Activated CD8-positive, alpha-beta memory T cell treated with anti-CD3 and anti-CD28 coated beads, Interleukin-2, amount 50 U/mL, for 24 hours (primary cell): Measurements from ENCODE around the gene PILRA.
"Not testable (repeated sequence)": the region's sequence is repeated elsewhere in the genome, so short reads cannot be mapped to it uniquely, and the experiment has no call there.

Experiments
- DNase-seq: peaks from one replicate; pipeline ENCODE4 v3.0.0-alpha.2; 2020; ENCODE audit errors: extremely low read depth

Gene PILRA

DNA sequence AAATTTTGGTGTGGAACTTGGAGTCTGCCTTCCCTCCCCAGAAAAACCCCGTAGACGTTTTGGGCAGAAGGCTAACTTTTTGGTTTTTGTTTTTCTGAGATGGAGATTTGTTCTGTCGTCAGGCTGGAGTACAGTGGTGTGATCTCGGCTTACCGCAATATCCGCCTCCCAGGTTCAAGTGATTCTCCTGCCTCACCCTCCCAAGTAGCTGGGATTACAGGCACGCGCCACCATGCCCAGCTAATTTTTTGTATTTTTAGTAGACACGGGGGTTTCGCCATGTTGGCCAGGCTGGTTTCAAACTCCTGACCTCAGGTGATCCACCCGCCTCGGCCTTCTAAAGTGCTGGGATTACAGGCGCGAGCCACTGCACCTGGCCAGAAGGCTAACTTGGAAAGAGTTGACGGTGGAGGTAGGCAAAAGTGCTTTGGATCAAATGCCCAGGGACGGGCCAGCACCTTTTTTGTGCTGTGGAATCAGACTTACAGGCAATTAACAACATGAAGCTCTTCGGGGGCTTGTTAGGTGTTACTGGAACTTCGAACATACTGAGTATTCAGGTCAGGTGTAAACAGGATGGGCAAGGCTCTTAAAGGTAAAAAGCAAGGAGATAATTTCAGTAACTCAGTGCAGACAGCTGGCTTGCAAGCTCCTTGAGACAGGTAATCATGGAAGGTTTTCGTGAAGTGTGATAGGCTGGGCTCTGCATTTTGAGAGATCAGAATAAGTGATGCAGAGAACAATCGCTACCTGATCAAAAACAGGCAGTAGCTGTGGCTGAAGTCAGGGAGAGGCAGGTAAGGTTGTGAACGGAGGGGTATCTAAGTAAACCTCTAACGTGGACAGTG is 61.2 kb downstream of the PILRA start:
- DNase-seq: no peak

DNA sequence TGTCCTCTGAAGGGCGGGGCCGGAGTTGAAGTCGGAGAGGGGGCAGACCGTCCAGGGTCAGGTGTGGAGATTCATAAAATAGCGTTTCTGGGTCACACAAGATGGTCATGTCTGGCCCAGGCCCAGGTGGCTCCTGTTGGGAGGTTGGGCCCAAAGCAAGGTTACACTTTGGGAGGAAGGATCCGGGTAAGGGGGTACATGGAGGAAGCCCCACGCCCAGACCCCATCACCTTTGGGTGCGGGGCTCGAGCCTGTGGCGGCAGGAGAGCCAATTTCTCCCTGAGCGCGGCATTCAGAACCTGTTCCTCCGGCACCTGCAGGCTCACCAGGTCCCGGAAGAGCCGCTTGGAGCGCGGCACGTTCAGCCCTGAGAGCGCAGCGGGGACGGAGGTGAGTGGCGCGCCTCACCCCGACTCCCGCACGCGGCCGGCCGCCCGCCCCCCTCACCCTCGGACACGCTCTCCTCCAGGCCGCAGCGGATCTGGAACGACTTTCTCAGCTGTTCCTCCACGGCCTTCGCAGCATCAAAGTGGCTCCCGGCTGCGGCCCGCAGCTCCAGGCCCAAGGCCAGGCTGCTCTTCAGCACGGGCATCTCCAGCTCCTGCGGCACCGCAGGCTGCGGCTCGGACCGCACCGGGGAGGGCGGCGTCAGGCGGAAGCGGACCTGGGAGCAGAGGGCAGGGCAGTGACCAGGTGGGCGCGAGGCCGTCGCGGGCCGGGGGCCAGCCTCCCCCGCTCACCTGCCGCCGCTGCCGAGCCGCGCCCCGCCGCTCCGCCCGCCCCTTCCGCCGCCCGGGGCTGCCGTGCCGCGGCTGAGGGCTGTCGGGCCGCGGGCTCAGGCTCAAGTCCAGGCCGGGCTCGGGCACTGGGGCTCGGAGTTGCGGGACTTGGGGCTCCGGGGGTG is 62.4 kb downstream of the PILRA start:
- no peak for DNase-seq

DNA sequence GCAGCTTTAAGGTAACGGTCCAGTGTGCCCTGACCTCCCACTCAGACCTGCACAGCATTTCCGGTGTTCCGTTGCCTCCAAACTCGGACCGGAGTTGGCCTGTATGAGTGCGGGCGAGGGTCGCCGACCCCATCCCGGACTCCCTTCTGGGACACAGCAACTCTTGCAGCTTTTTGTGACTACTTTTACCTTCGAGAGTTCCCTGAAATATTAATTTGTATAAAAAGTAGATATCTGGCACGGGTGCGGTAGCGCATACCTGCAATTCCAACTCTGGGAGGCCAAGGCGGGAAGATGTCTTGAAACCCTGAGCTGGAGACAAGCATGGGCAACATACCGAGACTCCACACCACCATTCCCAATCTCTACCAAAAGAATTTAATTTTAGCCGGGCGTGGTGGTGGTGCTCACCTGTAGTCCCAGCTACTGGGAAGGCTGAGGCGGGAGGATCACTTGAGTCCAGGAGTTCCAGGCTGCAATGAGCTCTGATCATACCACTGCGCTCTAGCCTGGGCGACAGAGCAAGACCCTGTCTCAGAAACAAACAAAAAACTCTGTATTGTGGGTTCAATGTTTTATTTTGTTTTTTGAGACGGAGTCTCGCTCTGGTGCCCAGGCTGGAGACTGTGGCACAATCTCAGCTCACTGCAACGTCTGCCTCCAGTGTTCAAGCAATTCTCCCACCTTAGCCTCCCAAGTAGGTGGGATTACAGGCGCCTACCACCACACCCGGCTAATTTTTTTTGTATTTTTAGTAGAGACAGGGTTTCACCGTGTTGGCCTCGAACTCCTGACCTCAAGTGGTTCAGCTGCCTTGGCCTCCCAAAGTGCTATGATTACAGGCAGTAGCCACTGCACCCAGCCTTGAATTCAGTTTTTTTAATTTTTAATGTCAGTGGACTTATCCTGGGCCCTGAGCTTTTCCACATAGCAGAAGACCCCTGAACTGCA is 64.1 kb downstream of the PILRA start:
- no peak for DNase-seq

DNA sequence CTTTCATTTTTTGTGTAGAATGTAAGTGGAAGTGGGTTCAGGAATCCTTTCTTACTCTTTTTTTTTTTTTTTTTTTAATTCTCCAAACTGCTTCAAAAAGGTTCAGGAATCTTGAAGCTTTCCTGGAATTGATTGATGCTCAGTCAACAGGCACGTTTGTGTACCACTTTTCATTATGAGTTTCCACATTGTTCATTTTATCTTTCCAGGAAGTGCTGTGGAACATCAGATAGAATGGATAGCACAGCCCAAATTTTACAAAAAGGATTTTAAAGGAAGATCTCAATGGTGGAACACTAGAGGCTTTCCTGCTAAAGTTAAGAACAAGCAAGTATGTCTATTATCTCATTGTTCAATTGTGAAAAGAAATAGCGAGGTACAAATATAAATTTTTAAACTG is 64.9 kb downstream of the PILRA start:
- no peak for DNase-seq

DNA sequence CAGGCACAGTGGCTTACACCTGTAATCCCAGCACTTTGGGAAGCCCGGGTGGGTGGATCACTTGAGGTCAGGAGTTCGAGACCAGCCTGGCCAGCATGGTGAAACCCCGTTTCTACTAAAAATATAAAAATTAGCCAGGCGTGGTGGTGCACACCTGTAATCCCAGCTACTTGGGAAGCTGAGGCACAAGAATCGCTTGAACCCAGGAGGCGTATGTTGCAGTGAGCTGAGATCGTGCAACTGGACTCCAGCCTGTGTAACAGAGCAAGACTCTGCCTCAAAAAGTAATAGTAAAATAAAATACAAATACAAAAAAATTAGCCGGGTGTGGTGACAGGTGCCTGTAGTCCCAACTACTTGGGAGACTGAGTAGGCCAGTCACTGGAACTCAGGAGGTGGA is 65.4 kb downstream of the PILRA start:
- DNase-seq: not testable (repeated sequence)

DNA sequence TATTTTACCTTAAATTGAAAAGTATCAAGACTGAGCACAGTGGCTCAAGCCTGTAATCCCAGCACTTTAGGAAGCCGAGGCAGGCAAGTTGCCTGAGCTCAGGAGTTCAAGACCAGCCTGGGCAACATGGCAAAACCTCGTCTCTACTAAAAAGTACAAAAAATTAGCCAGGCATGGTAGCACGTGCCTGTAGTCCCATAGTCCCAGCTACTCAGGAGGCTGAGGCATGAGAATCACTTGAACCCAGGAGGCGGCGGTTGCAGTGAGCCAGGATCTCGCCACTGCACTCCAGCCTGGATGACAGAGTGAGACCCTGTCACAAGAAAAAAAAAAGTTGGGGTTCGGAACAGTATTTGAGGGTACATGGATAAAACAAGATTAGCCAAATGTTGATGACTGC is 66.0 kb downstream of the PILRA start:
- DNase-seq: not testable (repeated sequence)

DNA sequence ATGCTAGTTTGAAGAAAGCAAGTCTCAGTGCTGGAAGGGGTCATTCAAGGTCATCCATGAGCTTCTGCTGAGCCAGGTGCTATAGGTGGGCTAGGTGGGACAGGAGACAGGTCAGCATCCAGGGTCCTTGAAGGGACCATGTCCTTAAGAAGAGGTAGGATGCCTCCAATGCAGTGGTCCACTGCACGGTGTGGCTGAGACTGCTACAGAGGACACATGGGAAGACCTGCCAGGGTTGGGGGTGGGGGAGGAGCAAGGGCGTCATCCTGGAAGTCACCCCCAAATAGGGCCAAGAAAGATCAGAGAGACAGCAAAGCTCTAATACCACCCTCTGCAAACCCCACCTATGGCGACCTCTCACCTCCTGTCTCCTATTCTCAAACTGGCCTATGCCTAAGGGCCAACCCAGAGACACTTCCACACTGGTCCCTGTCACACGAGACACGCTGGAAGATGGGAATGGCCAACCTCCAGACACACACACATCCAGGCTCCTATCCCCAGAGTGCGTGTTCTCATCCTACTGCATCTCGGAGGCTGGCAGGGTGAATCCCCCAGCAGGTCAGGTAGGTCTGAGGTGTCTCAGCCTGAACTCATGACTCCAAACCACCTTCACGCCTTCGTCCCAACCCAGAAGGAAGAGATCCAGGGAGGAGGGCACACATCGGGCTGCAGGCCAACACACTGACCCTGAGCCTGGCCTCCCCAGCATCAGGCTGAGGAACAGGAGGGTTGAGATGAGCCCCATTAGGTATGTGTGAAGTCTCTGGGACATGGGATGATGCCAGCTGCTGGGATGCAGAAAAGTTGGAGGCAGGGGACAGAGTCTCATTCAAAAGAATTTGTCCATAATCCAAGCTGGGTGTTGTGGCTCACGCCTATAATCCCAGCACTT is 68.6 kb downstream of the PILRA start:
- DNase-seq: no peak

DNA sequence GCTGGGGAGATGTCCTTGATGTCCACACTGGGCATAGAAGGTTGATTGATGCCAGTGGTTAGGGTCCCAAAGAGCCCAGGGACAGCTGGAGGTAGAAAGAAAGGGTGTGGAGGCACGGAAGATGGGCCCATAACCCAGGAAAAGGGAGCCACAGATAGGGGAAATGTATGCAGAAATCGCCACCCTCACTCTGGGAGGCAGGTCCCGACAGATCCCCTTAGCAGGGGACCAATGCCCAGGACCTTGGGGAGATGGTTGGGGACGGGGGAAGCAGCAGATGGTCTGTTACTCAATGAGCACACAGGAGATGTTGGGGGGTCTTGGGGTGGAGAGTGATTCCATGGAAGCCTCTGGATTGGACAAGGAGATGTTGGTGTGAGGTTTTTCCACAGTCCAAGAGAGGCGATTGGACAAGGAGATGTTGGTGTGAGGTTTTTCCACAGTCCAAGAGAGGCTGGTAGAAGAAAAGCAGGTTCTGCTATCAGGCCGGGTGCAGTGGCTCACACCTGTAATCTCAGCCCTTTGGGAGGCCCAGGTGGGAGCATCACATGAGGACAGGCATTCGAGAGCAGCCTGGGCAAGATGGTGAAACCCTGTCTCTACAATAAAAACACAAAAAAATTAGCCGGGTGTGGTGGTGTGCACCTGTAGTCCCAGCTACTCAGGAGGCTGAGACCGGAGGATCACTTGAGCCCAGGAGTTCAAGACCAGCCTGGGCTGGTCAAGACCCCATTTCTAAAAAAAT is 70.0 kb downstream of the PILRA start:
- no peak for DNase-seq

DNA sequence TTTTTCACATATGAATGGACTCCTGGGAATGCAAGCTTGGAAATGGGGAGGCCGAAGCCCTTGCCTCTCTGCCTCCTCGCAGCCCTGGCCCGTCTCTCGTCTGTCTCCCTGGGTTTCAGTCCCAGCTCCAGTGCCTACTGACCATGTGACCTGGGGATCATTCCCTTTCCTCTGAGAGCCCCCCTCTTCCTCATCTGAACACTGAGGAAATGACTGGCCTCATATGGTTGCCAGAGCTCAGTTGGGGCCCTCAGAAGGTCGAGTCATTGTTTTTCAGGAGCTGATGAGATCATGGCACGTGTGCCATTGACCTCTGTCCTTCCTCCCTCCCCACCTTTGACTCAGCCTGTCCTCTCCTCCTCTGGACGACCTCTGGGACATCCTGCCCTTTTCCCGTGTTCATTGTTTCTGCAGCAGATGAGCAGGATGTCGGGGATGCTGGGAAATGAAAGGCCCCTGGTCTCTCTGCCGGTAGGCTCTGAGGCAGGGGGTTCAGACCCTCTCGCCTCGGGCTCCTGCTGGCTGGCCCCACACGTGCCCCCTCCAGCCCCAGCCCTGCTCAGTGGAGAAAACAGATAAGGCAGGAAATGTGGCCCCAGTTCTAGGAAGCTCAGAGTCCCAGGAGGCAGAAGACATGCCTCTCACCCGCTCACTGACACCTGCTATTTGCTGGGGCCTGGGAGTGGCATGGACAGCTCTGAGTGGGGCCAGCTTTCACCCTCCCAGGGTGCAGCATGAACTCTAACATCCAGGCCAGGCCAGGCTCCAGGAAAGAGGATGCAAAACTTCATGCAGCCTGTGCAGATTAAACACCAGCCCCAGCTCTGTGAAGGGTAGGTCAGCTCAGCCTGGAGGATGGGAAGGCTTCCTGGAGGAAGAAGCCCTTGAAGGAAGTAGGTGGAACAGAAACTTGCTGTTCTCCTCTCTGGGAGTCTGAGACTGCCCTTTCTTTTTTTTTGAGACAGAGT is 71.3 kb downstream of the PILRA start:
- no peak for DNase-seq

DNA sequence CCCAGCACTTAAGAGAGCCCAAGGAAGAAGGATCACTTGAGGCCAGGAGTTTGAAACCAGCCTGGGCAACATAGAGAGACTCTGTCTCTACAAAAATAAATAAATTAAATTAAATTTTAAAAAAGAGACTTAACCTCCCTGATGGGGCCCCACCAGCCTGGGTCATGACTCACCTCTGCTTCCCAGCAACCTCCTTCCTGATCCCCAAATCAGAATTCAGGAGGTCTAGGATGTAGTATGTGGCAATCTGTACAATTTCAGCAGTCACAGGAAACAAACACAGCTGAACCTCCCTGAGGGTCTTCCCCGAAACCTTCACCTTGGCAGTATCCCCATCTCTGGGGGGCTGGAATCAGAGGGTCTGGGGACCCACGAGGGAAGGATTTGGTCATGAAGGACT is 72.8 kb downstream of the PILRA start:
- no peak for DNase-seq

DNA sequence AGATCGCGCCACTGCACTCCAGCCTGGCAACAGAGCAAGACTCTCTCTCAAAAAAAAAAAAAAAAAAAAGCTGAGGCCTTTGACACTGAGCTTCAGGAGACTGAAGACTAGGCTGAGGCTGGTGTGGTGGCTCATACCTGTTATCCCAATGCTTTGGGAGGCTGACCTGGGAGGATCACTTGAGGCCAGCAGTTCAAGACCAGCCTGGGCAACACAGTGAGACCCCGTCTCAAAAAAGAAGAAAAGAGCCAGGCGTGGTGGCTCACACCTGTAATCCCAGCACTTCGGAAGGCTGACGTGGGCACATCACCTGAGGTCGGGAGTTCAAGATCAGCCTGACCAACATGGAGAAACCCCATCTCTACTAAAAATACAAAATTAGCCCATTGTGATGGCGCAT is 74.1 kb downstream of the PILRA start:
- DNase-seq: not testable (repeated sequence)

DNA sequence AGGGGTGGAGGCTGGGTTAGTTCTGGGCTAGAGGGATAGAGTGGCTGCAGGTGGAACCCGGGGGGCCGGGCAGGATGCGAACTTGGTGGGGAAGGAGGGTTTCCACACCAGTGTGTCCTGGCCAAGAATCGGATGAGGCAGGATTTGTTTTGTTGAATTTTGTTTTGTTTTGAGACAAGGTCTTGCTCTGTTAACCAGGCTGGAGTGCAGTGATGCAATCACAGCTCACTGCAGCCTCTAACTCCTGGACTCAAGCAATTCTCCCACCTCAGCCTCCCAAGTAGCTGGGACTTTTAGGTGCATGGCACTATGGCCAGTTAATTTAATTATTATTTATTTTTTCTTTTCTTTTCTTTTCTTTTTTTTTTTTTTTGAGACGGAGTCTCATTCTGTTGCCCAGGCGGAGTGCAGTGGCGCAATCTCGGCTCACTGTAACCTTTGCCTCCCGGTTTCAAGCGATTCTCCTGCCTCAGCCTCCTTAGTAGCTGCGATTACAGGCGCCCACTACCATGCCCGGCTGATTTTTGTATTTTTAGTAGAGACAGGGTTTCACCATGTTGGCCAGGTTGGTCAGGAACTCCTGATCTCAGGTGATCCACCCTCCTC is 76.0 kb downstream of the PILRA start:
- DNase-seq: no peak
